ENCODE results near the gene TPM2.

The TPM2 gene

DNA sequence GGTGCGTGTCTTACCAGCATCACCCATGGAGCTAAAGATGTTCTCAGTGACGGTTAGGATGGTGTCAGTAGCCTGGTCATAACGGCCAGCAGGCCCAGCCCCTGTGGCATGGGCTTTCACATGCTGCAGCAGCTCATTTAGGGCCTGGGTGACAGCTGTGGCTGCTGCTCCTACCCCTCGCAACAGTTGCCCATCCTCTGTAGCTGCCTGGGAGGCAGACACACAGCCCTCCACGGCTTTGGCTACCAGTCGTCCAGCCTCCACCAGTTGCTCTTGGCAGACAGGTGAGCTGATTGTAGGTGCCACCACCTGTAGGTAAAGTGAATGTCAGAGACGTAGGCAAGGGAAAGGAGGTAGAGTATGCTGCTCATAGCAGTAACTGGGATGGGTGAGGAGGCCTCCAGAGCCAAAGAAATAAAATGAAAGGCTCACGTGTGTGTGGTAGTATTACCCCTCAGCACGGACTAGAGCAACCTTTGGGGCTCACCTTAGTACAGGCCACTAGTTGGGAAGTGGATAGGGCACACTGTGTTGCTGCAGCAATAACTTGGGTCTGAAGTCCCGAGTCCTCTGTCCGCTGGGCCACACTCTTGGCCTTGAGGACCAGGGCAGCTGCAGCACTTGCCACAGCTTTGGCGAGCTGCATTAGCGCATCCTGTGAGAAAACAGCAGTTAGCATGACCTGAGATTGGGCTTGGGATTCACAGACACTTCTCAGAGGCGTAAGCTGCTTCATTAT, 27.6 kb upstream of the TPM2 start:
- DNase-seq = no peak

DNA sequence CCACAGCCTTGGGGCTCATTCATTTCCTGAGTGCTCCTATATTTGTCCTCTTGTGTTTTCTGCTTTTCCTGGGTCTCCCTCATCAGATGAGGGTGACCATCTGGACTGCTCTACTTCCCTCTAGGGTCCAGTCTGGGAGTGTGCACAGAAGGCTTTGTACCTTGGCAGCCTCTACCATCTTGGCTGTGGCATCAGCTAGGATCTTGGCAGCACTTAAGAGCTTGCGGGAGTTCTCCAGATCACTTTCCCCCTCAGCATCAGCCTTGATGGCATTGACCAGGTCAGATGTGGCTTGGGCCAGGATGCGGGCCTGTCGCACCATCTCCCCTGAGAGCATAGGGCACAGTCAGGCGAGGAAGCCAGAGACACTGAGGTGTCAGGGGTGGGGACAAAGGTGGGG, 26.5 kb upstream of the TPM2 start:
- no peak for DNase-seq

DNA sequence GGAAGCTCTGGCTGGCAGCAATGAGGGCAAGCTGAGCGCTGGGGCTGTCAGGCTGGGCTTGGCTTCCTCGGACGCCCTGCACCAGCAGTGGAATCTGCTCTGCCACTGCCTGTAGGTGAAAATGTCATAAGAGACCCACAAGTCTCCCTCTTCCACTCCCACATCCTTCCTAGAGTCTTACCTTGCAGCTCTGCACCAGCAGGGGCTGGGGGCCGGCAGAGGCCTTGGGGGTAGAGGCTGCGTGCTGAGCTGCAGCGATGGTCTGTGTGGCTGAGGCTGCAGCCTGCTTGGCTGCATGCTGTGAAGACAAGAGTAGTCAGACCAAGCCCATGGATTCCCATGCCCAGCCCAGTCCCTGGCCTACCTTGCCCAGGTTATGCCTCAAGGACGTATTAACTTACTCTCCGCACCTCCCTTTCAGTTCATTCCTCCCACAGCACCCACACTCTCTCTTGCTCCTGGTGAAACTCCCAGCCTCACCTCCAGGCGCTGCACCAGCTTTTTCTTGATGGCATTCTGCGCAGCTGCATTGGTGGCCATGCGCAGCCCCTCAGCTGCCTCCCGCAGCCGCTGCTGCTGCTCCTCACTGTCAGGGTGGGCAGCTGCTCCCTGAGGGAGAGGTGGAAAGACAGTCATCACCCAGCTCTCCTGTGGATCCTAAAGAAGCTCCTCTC, 25.0 kb upstream of the TPM2 start:
- no peak for DNase-seq

DNA sequence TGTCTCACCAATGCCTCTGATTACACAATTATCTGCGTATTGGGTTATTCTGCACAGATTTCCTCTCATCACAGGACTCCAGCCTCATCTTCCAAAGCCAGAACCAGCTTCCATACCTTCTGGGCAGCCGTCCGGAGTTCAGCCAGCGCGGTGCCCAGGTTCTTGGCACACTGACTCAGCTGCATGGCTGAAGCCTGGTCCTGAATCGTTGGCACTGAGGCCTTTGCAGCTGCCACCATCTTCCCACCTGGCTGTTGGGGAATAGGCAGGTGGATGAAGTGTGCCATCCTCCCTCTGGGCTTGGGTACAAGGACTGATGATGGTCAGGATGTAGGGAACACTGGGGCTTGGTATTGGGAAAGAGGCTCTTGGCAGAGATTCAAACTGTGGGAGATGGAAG, 24.4 kb upstream of the TPM2 start:
- no peak for DNase-seq

DNA sequence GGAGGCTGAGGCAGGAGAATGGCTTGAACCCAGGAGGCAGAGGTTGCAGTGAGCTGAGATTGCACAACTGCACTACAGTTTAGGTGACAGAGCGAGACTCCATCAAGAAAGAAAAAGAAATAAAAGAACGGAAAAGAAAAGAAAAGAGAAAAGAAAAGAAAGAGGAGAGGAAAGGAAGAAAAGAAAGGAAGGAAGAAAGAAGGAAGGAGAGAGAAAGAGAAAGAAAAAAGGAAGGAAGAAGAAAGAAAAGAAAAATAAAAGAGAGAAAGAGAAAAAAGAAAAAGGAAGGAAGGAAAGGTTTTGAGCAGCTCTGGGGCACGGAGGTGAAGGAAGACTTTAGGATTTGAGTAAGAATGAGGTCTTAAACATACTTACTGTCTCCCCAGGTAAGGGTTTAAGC, 23.9 kb upstream of the TPM2 start:
- DNase-seq = no peak

DNA sequence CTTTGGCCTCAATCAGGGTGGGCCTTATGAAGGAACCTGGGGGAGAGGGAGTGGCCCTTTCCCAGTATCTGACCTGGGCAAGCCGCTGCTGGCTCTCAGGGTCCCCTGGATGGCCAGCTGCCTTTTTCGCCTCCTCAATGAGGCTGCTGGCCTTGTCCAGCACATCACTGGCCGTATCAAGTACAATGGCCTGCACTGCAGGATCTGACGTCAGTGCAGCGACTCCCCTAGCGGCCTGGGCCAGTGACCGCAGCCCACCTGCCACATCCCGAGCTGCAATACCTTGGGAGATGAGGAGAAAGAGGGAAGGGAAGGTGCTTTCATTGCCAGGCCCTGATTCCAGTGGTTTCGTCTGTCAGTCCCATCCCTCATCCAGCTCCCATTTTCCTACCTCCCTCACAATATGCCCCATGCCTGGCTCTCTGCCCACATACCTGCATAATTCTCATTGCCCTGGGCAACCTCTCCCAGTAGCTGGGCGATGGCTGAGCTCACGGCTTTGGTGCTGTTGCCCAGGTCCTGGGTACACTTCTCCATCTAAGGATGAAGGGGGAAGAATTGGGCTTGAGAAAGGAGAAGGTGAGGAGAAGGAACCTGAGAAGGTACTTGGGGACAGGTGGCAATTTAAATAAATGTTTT, 23.2 kb upstream of the TPM2 start:
- no peak for DNase-seq

DNA sequence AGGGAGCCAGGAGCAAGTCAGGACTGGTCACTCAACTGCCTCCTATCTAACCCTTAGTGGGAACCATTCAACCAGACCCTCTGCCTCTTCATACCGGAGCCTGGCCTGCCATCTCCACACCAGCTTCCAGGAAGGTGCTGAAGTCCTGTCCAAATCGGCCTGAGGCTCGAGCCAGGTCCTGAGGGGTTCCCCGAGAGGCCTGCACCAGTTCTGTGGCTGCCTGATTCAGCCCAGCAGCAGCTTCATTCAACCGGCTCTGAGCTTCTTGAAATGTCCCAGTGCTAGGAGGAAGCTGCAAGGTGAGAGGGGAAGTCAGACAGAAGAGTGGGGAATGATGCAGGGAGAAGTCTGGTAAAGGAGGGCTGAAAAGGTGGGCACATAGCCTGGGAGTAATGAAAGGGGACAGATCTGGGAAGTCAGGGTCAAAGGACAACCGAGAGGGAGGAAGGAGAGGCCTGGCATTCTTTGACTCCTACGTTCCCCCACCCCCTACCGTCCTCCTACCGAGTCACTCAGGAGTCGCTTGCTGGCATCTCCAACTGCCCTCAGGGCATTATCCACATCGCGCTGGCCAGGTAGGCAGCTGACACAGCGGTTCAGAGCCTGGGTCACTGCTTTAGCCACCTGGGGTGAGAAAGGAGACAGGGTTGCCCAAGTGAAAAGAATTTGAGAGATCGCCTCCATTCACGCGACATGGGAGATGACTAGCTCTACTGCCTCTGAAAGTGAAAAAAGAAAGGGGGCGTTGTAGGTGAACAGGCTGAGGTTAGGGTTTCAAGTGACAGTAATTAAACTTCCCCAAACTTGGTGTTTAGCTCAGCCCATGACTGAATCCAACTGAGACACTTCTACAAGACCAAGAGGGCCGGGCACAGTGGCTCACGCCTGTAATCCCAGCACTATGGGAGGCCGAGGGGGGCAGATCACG, 22.0 kb upstream of the TPM2 start:
- no peak for DNase-seq

DNA sequence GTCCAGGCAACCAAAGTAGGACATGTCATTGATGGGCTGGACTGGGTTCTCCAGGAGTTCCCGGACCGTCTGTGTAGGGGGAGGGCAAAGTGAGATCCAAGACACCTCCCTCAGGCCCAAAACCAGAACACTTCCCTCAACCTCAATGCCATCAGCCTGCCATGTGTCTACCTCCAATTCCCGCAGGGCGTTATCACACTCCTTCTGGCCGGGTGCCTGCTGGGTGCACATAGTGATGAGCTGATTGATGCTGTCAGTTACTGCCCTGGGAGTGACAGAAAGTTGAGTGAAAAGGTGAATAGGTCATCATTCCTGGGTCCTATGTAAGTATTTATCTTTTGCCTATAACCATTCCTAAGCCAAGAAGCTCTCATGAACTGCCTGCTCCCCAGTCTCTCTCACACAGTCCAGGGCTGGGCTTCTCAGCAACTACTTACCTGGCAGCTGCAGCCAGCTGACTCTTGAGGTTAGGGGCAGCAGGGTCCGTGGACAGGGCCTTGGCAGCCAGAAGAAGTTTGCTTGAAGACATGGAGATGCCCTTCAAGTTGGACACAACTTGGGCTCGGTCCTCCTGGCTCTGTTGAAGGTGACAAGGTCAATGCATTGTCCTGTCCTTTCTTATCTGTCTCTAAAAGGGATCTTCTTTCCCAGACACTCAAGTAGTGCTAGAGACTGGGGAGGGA, 21.2 kb upstream of the TPM2 start:
- no peak for DNase-seq

- DNase-seq = no peak
These were observed 18.4 kb upstream of the TPM2 start for GRCh38 chr9:35708146-35708545.

DNA sequence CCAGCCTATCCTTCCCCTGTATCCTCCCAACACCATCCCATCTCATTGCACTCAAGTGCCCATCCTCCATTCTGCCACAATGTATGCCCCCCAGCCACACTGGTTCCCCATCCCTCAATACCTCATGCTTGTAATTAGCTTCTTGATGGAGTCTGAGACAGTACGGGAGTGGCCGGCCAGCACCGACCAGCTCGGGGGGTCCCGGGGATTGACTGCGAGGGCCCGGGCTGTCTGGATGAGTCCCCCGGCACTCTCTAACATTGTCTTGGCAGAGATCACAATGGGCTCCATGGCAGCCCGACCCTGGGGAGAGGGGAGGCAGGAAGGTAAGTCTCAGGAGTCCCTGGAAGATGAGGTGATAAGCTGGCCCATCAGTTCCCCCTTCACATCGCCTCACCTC, 17.2 kb upstream of the TPM2 start:
- DNase-seq = no peak

DNA sequence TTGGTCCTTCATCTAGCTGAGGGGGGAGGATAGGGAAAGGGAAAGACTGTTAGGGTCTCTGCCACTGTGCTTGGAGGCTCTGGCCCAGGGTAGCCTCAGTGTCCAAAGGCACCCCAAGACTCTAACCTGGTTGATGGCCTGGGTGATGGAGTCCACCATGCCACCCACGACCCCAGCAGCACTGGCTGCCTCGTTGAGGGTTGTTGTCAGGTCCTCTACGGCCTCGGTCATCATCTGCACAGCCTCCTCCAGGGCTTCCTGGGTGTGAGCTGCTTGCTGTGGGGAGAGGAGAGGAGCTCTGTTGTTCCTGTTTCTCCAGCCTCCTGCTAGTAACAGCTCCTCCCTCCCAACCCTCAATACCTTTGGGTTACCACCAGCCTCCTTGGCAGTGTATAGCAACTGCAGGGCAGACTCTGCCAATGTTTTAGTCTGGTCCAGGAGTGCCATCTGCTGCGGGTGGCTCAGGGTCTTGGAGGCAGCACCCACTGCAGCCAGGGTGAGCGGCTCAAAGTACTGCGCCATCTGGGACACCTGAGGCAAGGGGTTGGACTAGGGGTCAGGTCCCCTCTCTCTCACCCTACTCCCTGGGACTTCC, 16.2 kb upstream of the TPM2 start:
- no peak for DNase-seq

DNA sequence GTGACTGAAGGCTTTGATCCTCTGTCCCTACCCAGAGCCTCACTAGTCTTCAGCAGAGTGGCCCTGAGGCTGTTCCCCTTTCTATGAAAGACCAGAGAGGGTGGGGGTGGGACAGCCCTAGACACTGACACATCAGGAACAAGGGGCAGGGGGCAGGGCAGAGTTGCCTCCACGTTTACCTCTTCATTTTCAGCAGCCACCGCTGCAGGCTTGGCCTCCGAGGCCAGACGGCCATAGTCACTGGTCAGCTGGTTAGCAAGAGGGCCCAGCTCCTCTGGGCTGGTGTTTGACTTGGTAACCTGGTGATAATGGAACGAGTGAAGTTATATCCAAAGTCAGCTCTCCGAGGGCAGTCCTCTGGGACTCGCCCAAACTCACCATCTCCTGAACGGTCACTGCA, 15.6 kb upstream of the TPM2 start:
- no peak for DNase-seq

DNA sequence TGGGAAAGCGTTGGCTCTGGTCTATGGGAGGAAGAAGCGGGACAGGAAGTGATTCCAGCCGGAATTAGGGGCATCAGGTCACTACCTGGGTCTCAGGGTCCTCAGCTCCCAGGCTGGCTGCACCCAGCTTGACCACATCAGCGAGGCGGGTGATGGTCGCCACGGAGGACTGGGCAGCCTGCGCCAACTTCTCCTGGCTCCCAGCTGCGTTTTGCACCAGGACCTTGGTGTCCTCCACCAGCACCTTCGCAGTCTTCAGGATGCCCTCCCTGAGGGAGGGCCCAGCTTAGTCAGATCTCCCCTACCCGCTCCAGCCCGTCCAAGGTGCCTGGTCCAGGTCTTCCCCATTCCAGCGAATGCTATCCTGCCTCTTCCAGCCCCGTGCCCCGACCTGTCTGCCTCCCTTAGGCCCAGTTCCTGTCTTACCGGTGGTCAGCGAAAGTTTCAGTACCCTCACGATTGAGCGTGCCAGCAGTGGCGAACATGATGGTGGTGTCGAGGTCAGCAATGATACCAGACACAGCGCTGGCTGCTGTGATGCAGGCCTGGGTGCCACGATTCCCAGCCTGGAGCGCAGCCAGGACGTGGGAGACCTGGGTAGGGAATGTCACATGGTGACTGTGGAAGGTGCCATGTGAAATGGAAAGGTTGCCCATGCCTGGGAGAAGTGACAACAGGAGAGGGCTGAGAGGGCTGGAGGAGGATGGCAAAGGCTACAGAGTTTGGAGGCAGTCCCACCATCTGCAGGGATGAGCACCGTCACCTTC, 14.4 kb upstream of the TPM2 start:
- no peak for DNase-seq

DNA sequence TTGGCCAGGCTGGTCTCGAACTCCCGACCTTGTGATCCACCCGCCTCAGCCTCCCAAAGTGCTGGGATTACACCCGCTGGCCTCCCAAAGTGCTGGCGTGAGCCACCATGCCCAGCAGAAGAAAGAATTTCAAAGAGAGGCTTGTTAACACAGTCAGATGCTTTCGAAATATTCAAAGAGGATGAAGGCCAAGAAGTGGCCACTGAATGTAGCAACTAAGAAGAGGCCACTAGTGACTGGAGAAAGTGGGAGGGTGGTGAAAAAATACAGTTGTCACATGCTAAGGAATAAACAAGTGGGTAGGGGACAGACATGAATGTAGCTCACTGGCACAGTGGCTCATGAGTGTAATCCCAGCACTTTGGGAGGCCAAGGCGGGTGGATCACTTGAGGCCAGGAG, 13.0 kb upstream of the TPM2 start:
- DNase-seq = no peak

DNA sequence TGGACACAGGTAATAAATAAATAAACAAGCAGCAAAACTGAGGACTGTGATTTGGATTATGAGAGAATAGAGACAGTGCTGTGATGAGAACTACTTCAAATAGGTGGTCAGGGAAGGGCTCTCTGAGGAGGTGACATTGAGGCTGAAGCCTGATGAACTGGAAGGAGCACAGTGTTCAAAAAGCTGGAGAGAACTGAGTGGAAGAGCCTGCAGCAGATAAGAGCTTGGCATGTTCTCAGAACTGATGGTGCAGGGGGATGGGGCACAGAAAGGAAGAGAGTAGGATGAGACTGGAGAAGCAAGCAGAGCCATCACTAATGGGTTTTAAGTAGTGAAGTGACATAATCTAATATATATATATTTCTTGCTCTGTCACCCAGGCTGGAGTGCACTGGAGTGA, 11.2 kb upstream of the TPM2 start:
- no peak for DNase-seq

DNA sequence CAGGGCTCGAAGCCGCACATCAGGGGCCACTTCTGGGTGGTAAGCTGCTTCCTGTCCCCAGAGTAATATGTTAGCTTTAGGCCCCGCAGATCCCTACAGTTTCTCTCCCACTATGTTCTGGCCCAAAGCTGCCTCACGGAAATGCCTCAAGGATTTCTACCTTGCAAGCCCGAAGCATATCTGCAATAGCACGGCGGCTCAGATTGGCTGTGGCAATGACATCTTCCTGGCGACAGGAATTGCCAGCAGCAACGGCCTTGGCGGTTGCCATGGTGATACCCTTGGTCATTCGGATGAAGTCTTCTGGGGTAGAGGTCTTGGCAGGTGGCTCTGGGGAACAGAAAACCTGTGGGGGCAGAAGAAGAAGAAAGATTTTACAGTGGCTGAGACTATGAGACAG, 10.3 kb upstream of the TPM2 start:
- no peak for DNase-seq

DNA sequence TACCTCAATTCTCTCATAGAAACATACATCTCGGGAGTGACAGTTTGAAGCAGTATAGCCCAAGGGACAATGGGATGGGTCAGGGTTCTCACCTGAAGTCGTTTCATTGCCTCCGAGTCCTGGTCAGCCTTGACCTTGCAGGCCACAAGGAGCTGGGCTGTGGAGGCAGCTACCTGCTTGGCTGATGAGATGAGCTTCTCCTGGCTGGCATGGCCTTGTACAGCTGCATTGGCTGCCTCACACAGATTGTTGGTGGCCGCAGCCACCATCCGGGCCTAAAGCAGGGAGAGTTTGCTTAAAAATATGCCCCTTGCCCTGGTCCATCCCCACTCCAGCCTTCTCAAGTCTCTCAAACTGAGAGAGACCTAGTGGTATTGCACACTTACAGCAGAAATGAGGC, 8.5 kb upstream of the TPM2 start:
- no peak for DNase-seq

DNA sequence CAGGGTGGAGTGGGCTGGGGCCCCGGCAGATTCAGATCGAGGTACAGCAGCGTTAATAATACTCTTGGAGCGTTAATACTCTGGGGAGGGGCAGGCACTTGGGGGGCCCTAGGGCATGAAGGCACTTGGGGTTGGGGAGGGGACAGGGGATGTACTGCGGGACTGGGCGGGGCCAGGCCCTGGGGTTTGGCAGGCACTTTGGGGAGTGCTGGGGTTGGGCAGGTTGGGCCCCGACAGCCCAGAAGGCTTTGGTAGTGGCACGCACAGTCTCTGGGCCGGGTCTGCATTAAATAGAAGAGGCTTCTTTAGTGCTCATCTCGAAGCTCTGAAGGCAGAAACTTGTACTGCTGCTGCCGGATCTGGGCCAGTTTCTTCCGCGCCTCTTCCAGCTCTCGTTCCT, 7.8 kb upstream of the TPM2 start:
- DNase-seq = no peak

GRCh38 chr9:35696520-35697215, 6.9 kb upstream of the TPM2 start:
- peak in 1 of 2 experiments; percentile 53 for DNase-seq

- no peak for DNase-seq
These were observed 6.2 kb upstream of the TPM2 start for GRCh38 chr9:35695943-35696401.

Data from SW 1271 (cell line).